SK-N-SH treated with all-trans-retinoic acid at 6 μM for 48 hours (cell line): Measurements from ENCODE around the gene ACR.
"Not testable (repeated sequence)": the region's sequence is repeated elsewhere in the genome, so short reads cannot be mapped to it uniquely, and the experiment has no call there.

Source experiments
- PPARA ChIP-seq: fragments of 250-450 bp; sonication (Bioruptor Pico); IDR thresholded peaks from 2 replicates; pipeline ENCODE4 v1.5.0; 2020; ENCODE audit warnings: mild to moderate bottlenecking, borderline replicate concordance
- SNAI2 ChIP-seq: fragments of 250-450 bp; sonication (Bioruptor Pico); IDR thresholded peaks from 2 replicates; pipeline ENCODE4 v1.5.0; 2020; ENCODE audit warnings: mild to moderate bottlenecking, moderate library complexity
- TOX ChIP-seq: fragments of 250-450 bp; sonication (Bioruptor Pico); IDR thresholded peaks from 2 replicates; pipeline ENCODE4 v1.8.0; 2021; ENCODE audit warnings: mild to moderate bottlenecking, moderate library complexity, borderline replicate concordance
- ZFP30 ChIP-seq: fragments of 450-650 bp; formaldehyde crosslinking; IDR thresholded peaks from 2 replicates; pipeline ENCODE4 v1.5.0; 2022; ENCODE audit warnings: mild to moderate bottlenecking, moderate library complexity

- TF ChIP-seq ZFP30 (CRISPR knock-in tag); PPARA; TOX (CRISPR knock-in tag); SNAI2 (CRISPR knock-in tag): not testable (repeated sequence)
Observed at GRCh38 chr22:50747521-50747920, 9.5 kb downstream of the ACR start.
